Measurements from ENCODE around the gene CLRN1. TPM values are rescaled to one million over a fixed set of nuclear protein-coding genes. Genes with fewer than 3 reads are reported as not detected.

Gene CLRN1
- polyA plus RNA-seq, 1 donor from 2014 or later: 0.27 TPM

Other genes starting within 250 kb of the CLRN1 start
- 21.8 and 41.1 TPM in 2 replicates for gene SIAH2, start 209.6 kb downstream of the CLRN1 start, polyA plus RNA-seq
- gene MINDY4B, start 67.3 kb downstream of the CLRN1 start, polyA plus RNA-seq: 0.28 TPM in 1 of 2 replicates, not detected in the other
- gene MED12L, start 112.9 kb upstream of the CLRN1 start, polyA plus RNA-seq: 28.5 and 35.5 TPM in 2 replicates
- not detected in 2 replicates for gene GPR171, start 230.5 kb upstream of the CLRN1 start, polyA plus RNA-seq

Measured in neural cell (in vitro differentiated cells).